Glutamatergic neuron (in vitro differentiated cells): Measurements from ENCODE around the gene SERINC1. TPM values are rescaled to one million over a fixed set of nuclear protein-coding genes. Genes with fewer than 3 reads are reported as not detected.

Experiments
- DNase-seq: peaks from one replicate; pipeline ENCODE4 v3.0.0; 2022
- H3K27ac Mint-ChIP-seq: one replicate; pipeline ENCODE4 v1.8.0; 2020; ENCODE audit warnings: mild to moderate bottlenecking, mixed read lengths, inconsistent platforms; ENCODE audit not compliant: unreplicated experiment
- H3K27me3 Mint-ChIP-seq: one replicate; pipeline ENCODE4 v1.8.0; 2020; ENCODE audit warnings: mild to moderate bottlenecking, moderate library complexity, mixed read lengths, inconsistent platforms; ENCODE audit not compliant: unreplicated experiment
- H3K36me3 Mint-ChIP-seq: one replicate; pipeline ENCODE4 v1.8.0; 2020; ENCODE audit warnings: mild to moderate bottlenecking, mixed read lengths, inconsistent platforms; ENCODE audit not compliant: unreplicated experiment
- H3K4me1 Mint-ChIP-seq: one replicate; pipeline ENCODE4 v1.8.0; 2020; ENCODE audit warnings: mild to moderate bottlenecking, low read depth, mixed read lengths, inconsistent platforms; ENCODE audit not compliant: unreplicated experiment
- H3K4me3 Mint-ChIP-seq: one replicate; pipeline ENCODE4 v1.8.0; 2020; ENCODE audit warnings: mild to moderate bottlenecking, mixed read lengths, inconsistent platforms; ENCODE audit not compliant: unreplicated experiment
- H3K9me3 Mint-ChIP-seq: one replicate; pipeline ENCODE4 v1.8.0; 2020; ENCODE audit warnings: mild to moderate bottlenecking, moderate library complexity, mixed read lengths, inconsistent platforms; ENCODE audit not compliant: unreplicated experiment
- CTCF ChIP-seq: fragments of 200-600 bp; sonication (generic); IDR thresholded peaks from one replicate; pipeline ENCODE4 v1.5.0; 2021; ENCODE audit not compliant: partially characterized antibody, unreplicated experiment
- total RNA-seq: library from RNA; stranded (reverse); fragmentation: NEBNext Ultra II Directional; extraction: Animal tissue kit (Norgen Biotek cat#: 25700); gene quantifications from one replicate; pipeline ENCODE4 v1.2.1, GENCODE V29; 2021; ENCODE audit not compliant: unreplicated experiment

The SERINC1 gene
- total RNA-seq, 1 donor from 2014 or later = 300 TPM

DNA sequence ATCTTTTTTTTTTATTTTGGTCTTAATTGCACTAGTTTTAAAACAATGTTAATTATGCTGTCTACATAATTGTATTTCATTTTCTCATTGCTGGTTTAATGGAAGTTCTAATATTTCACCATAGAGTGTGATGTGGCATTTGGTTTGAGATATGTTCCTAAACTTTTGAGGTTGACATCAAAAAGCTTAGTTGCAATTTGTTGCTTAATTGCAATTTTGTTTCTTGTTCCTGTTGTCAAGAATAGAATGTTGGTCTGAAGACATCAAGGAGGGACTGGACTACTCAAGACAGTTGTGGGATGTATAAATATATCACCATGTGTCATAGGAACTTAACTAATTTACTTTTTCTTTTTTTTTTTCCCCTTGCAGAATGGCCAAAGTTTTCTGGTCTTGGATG lies 59.6 kb downstream of the SERINC1 start:
- Mint-ChIP-seq H3K4me1 (peaks cover 8% of the 10 kb centered on the region), H3K9me3 (no peaks in the 10 kb centered on the region), H3K36me3 (no peaks in the 10 kb centered on the region), H3K27ac (no peak overlapping the region), H3K27me3 (no peaks in the 10 kb centered on the region), H3K4me3 (no peak overlapping the region)
- TF ChIP-seq CTCF = no peak
- DNase-seq = no peak

DNA sequence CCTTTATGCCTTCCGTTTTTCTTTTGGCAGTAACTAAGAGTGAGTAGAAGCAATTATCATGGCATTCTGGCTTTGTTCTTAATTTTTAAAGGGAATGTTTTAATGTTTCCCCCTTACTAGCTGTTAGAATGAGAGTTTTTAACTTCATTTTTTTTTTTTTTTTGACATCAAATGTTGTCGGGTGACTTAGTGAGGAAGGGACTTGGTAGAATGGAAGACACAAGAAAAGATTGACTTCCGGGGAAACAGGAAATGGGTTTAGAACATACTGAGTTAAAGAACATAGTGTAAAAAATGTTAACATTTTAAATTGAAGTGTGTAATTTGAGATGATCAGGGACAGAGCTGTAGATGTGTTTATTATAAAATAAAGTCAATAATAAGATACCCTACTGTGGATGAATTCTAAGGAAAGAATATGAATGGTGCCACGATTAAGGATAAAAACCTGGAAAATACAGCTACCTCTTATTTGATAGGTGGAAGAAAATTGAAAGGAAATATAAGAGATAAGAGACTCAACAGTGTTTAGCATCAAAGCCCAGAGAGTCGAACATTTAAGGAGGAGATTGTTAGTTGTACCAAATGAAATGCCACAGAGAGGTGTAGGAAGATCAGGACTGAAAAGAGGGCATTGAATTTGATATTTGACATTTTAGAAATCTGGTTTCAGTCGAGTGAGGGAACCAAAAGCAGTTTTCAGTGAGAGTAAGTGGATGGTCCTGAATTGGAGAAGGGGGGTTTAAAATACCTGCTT lies 62.7 kb downstream of the SERINC1 start:
- H3K36me3 Mint-ChIP-seq = no peaks in the 10 kb centered on the region
- H3K27ac Mint-ChIP-seq = no peak overlapping the region
- no peaks in the 10 kb centered on the region for H3K9me3 Mint-ChIP-seq
- peaks cover 18% of the 10 kb centered on the region for H3K4me1 Mint-ChIP-seq
- no peak overlapping the region for H3K4me3 Mint-ChIP-seq
- H3K27me3 Mint-ChIP-seq = no peaks in the 10 kb centered on the region
- no peak for TF ChIP-seq CTCF
- DNase-seq = no peak

- peaks cover 18% of the 10 kb centered on the region for H3K4me1 Mint-ChIP-seq
These were observed 63.4 kb downstream of the SERINC1 start for GRCh38 chr6:122408240-122408639.

DNA sequence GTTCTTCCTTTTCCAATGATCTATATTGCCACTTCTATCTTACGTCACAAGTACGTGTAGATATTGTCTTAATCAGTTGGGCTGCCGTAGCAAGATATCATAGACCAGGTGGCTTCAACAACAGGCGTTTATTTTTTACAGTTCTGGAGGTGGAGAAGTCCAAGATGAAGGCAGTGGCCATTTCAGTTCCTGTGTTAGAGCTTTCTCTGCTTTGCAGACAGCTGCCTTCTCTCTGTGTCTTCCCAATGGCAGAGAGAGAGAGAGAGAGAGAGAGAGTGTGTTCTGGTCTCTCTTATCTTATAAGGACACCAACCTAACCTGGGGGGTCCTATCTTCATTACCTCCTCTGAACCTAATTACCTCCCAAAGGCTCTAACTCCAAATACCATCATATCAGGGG lies 63.9 kb downstream of the SERINC1 start:
- H3K4me1 Mint-ChIP-seq = peaks cover 18% of the 10 kb centered on the region
- no peak overlapping the region for H3K27ac Mint-ChIP-seq
- no peak overlapping the region for H3K4me3 Mint-ChIP-seq
- no peaks in the 10 kb centered on the region for H3K27me3 Mint-ChIP-seq
- no peak for DNase-seq
- no peaks in the 10 kb centered on the region for H3K9me3 Mint-ChIP-seq
- no peaks in the 10 kb centered on the region for H3K36me3 Mint-ChIP-seq
- no peak for TF ChIP-seq CTCF

More at GRCh38 chr6:122408240-122408639, 63.4 kb downstream of the SERINC1 start:
- H3K9me3 Mint-ChIP-seq = no peaks in the 10 kb centered on the region
- no peak overlapping the region for H3K4me3 Mint-ChIP-seq
- no peaks in the 10 kb centered on the region for H3K27me3 Mint-ChIP-seq
- no peak overlapping the region for H3K27ac Mint-ChIP-seq
- H3K36me3 Mint-ChIP-seq = no peaks in the 10 kb centered on the region
- TF ChIP-seq CTCF = no peak
- DNase-seq = no peak

GRCh38 chr6:122406187-122406586 lies 65.4 kb downstream of the SERINC1 start:
- Mint-ChIP-seq H3K27ac (no peak overlapping the region), H3K4me1 (peaks cover 20% of the 10 kb centered on the region), H3K4me3 (peak overlapping the region; percentile 60), H3K36me3 (no peaks in the 10 kb centered on the region), H3K27me3 (no peaks in the 10 kb centered on the region), H3K9me3 (no peaks in the 10 kb centered on the region)
- no peak for DNase-seq
- TF ChIP-seq CTCF = no peak
